DND-41 (cell line): ENCODE results near the gene NR1D2.

ENCODE experiments used
- ATAC-seq: fragments of 200-7000 bp; cut with Tn5 transposase; 3 replicates; pipeline ENCODE4 v1.9.1; 2021; ENCODE audit warnings: low read depth; ENCODE audit not compliant: insufficient read depth
- DNase-seq: peaks from one replicate; pipeline ENCODE4 v3.0.0-alpha.2; 2020
- H2AFZ ChIP-seq: 2 replicates; pipeline ENCODE4 v1.6.0; 2012; ENCODE audit warnings: low read depth, low read length
- H3K27ac ChIP-seq: 2 replicates; pipeline ENCODE4 v1.5.1; 2012; ENCODE audit warnings: low read length, inconsistent platforms
- H3K27me3 ChIP-seq: fragments of 200-600 bp; sonication (generic); 2 replicates; pipeline ENCODE4 v1.6.0; 2012; ENCODE audit warnings: low read length, mild to moderate bottlenecking, inconsistent platforms; ENCODE audit not compliant: insufficient read depth, poor library complexity
- H3K36me3 ChIP-seq: 2 replicates; pipeline ENCODE4 v1.5.1; 2012; ENCODE audit warnings: low read length, inconsistent platforms; ENCODE audit not compliant: insufficient read depth
- H3K4me1 ChIP-seq: 2 replicates; pipeline ENCODE4 v1.5.1; 2012; ENCODE audit warnings: mild to moderate bottlenecking, low read length; ENCODE audit not compliant: insufficient read depth
- H3K4me2 ChIP-seq: 2 replicates; pipeline ENCODE4 v1.6.0; 2012; ENCODE audit warnings: mild to moderate bottlenecking, moderate library complexity, low read length, inconsistent platforms; ENCODE audit not compliant: insufficient read depth
- H3K4me3 ChIP-seq, 2 experiments: fragments of 200-600 bp in 1 of 2; shearing (Covaris generic) in 1 of 2; 2 replicates each; pipeline ENCODE4 v1.5.1; 2012 to 2016; ENCODE audit warnings: inconsistent platforms in 2 of 2, low read length in 2 of 2, mild to moderate bottlenecking in 2 of 2, low read depth in 1 of 2, moderate library complexity in 1 of 2
- H3K79me2 ChIP-seq: 2 replicates; pipeline ENCODE4 v1.6.0; 2012; ENCODE audit warnings: low read length, inconsistent platforms; ENCODE audit not compliant: insufficient read depth
- H3K9ac ChIP-seq: 2 replicates; pipeline ENCODE4 v1.6.0; 2012; ENCODE audit warnings: low read depth, mild to moderate bottlenecking, inconsistent platforms, low read length, moderate library complexity
- H3K9me3 ChIP-seq: 2 replicates; pipeline ENCODE4 v1.5.1; 2012; ENCODE audit warnings: low read length, moderate library complexity, mild to moderate bottlenecking, inconsistent platforms; ENCODE audit not compliant: insufficient read depth, severe bottlenecking
- H4K20me1 ChIP-seq: 2 replicates; pipeline ENCODE4 v1.6.0; 2012; ENCODE audit warnings: low read length; ENCODE audit not compliant: insufficient read depth
- EZH2 ChIP-seq: IDR thresholded peaks from 3 replicates; pipeline ENCODE4 v1.6.1; 2012; ENCODE audit warnings: borderline replicate concordance, low read depth, mild to moderate bottlenecking, moderate library complexity, low read length, inconsistent platforms; ENCODE audit not compliant: severe bottlenecking
- TF ChIP-seq, protein P1 (sequence below): IDR thresholded peaks from 2 replicates; pipeline ENCODE4 v1.5.1; 2012; ENCODE audit warnings: borderline replicate concordance, low read length, moderate library complexity, mild to moderate bottlenecking; ENCODE audit not compliant: poor library complexity, severe bottlenecking; ENCODE audit errors: extremely low read depth

The NR1D2 gene

DNA sequence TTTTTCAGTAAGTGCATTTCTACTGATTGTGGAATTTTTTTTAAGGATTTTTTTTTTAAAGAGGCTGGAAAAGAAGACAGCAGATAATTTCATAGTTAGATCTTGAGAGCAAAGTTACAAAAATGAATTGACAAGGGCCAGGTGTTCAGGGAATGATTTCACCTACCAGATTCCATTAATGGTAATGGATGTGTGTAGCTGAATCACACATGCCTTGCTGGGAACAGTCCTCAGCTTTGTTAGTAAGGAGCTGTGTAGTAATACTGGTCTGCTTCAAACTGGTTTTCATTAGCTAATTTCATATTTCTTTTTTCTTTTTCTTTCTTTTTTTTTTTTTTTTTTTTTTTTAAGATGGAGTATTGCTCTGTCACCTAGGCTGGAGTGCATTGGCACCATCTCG lies 16.0 kb downstream of the NR1D2 start:
- no peak overlapping the region for H3K27ac ChIP-seq
- H3K4me3 ChIP-seq = no peak overlapping the region
- H3K27me3 ChIP-seq = no peaks in the 10 kb centered on the region
- ATAC-seq (no peak), DNase-seq (no peak)
- no peak overlapping the region for H2AFZ ChIP-seq
- no peak overlapping the region for H3K9ac ChIP-seq
- no peaks in the 10 kb centered on the region for H3K9me3 ChIP-seq
- no peaks in the 10 kb centered on the region for H3K79me2 ChIP-seq
- H3K4me1 ChIP-seq = no peaks in the 10 kb centered on the region
- TF ChIP-seq, protein P1, sequence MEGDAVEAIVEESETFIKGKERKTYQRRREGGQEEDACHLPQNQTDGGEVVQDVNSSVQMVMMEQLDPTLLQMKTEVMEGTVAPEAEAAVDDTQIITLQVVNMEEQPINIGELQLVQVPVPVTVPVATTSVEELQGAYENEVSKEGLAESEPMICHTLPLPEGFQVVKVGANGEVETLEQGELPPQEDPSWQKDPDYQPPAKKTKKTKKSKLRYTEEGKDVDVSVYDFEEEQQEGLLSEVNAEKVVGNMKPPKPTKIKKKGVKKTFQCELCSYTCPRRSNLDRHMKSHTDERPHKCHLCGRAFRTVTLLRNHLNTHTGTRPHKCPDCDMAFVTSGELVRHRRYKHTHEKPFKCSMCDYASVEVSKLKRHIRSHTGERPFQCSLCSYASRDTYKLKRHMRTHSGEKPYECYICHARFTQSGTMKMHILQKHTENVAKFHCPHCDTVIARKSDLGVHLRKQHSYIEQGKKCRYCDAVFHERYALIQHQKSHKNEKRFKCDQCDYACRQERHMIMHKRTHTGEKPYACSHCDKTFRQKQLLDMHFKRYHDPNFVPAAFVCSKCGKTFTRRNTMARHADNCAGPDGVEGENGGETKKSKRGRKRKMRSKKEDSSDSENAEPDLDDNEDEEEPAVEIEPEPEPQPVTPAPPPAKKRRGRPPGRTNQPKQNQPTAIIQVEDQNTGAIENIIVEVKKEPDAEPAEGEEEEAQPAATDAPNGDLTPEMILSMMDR = no peak
- no peak for TF ChIP-seq EZH2
- H3K36me3 ChIP-seq = peaks cover 18% of the 10 kb centered on the region; the same call in 1 of the 2 replicates
- H3K4me2 ChIP-seq = no peak overlapping the region
- peaks cover 4% of the 10 kb centered on the region; the same call in 1 of the 2 replicates for H4K20me1 ChIP-seq

DNA sequence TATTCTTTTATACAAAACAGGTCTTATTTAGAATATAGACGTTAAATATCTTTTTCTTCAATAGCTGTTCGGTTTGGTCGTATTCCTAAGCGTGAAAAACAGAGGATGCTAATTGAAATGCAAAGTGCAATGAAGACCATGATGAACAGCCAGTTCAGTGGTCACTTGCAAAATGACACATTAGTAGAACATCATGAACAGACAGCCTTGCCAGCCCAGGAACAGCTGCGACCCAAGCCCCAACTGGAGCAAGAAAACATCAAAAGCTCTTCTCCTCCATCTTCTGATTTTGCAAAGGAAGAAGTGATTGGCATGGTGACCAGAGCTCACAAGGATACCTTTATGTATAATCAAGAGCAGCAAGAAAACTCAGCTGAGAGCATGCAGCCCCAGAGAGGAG lies 16.8 kb downstream of the NR1D2 start:
- DNase-seq (no peak), ATAC-seq (no peak)
- TF ChIP-seq, protein P1 = no peak
- TF ChIP-seq EZH2 = no peak
- Histone ChIP-seq H3K4me3 (no peak overlapping the region), H3K9ac (no peak overlapping the region), H3K27me3 (no peaks in the 10 kb centered on the region), H3K27ac (no peak overlapping the region), H4K20me1 (peaks cover 4% of the 10 kb centered on the region; the same call in 1 of the 2 replicates), H3K4me2 (no peak overlapping the region), H3K79me2 (no peaks in the 10 kb centered on the region), H3K9me3 (no peaks in the 10 kb centered on the region), H3K4me1 (no peaks in the 10 kb centered on the region), H2AFZ (no peak overlapping the region), H3K36me3 (peaks cover 22% of the 10 kb centered on the region; the same call in 1 of the 2 replicates)

DNA sequence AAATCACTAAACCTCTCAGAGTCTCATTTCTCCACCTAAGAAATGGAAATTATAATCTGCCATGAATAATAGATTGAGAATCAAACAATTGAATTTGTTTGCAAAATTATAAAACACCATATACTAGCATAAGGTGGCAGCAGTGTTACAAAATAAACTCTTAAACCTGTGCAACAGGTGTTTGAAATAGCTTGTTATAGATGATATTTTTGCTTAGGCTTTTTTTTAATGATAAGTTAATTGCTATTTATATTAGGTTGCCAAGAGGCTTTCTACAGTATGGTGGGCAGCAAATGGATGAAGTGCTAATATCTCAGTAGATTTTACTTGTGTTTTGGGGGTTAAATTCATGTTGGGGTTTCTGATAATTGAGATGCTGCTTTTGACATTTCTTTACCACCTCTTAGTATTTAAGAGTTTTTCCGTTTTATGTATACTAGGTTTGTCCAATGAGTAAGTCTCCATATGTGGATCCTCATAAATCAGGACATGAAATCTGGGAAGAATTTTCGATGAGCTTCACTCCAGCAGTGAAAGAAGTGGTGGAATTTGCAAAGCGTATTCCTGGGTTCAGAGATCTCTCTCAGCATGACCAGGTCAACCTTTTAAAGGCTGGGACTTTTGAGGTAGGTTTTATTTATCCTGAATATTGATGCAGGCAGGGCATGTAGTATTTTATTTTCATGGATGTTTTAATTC lies 19.6 kb downstream of the NR1D2 start:
- no peaks in the 10 kb centered on the region for H3K79me2 ChIP-seq
- TF ChIP-seq, protein P1 = no peak
- TF ChIP-seq EZH2 = no peak
- no peak for DNase-seq
- H3K27ac ChIP-seq = no peak overlapping the region
- H2AFZ ChIP-seq = no peak overlapping the region
- H3K4me2 ChIP-seq = no peak overlapping the region
- H3K27me3 ChIP-seq = no peaks in the 10 kb centered on the region
- H3K4me3 ChIP-seq = no peak overlapping the region
- ATAC-seq = no peak
- no peaks in the 10 kb centered on the region for H3K4me1 ChIP-seq
- no peak overlapping the region for H3K9ac ChIP-seq
- no peaks in the 10 kb centered on the region for H4K20me1 ChIP-seq
- no peaks in the 10 kb centered on the region for H3K9me3 ChIP-seq
- H3K36me3 ChIP-seq = peaks cover 33% of the 10 kb centered on the region; the same call in 1 of the 2 replicates
